Left cardiac atrium (tissue), 4 donors: ENCODE data around the gene BAIAP3. TPM values are rescaled to one million over a fixed set of nuclear protein-coding genes. Genes with fewer than 3 reads are reported as not detected.

ENCODE experiments used
- ATAC-seq, 2 donors: fragments of 200-7000 bp; cut with Tn5 transposase; one replicate each; pipeline ENCODE4 v1.9.1; 2020; ENCODE audit warnings: mild to moderate bottlenecking in 2 of 2, moderate library complexity in 2 of 2
- DNase-seq: peaks from one replicate; pipeline ENCODE4 v3.0.0-alpha.2; 2020
- intact Hi-C, 2 donors: fragments of 100-400 bp; cut with DNase I; formaldehyde crosslinking; loops; one replicate each; pipeline versions ENCODE4 v1.14.1 to v1.15.1; 2022 to 2023
- total RNA-seq, 2 donors: library from RNA; stranded (reverse); fragmentation: NEBNext Ultra II Directional; extraction: Animal tissue kit (Norgen Biotek cat#: 25700); gene quantifications; one replicate each; pipeline ENCODE4 v1.2.1, GENCODE V29; 2021
- donor health status: DM: no; HTN: yes; CAD: no.
- donor health status: DM: no; HTN: yes; CAD: no; lungs with severe emphysema.
- donor health status: DM: yes; HTN: yes; CAD: no.
- donor health status: Dilated cardiomyopathy.

BAIAP3 gene
- total RNA-seq, 2 donors from 2014 or later: 0.99 to 2.7 TPM

DNA sequence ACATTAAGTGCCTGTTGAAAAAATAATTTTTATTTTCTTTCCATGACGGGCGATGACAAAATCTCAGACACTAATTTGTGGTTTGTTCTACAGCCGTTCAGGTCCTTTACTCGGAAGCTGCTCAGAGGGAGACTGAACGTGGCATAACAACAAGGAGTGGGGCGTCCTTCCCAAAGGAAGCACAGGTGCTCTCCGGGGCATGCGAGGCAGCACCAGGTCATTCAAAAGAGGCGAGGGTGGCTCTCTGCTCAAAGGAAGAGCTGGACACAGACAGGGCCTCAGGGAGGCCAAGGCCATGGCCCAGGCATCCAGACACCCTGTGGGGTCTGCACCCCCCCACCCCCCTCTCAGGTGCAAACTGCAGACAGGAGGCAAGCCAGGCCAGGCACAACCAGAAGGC is 64.9 kb downstream of the BAIAP3 start:
- intact Hi-C loops: no loop called here
- ATAC-seq (no peak), DNase-seq (no peak)

Other genes starting within 250 kb of the BAIAP3 start
- gene C1QTNF8, start 237.4 kb upstream of the BAIAP3 start, total RNA-seq: not detected
- 1 to 10 TPM; 6.0 to 7.1 TPM for gene CACNA1H, start 180.5 kb upstream of the BAIAP3 start, total RNA-seq
- gene TPSG1, start 108.4 kb upstream of the BAIAP3 start, total RNA-seq: under 1 TPM in 1 of 2 donors, not detected in 1; 0.21 TPM
- 10 to 100 TPM in 1 of 2 donors, 1 to 10 TPM in 1; 9.3 to 18.9 TPM for gene TPSB2, start 103.5 kb upstream of the BAIAP3 start, total RNA-seq
- gene TPSAB1, start 92.9 kb upstream of the BAIAP3 start, total RNA-seq: 10 to 100 TPM in 1 of 2 donors, 1 to 10 TPM in 1; 2.1 to 17.3 TPM
- gene TPSD1, start 77.6 kb upstream of the BAIAP3 start, total RNA-seq: under 1 TPM in 1 of 2 donors, not detected in 1; 0.91 TPM
- gene UBE2I, start 24.0 kb upstream of the BAIAP3 start, total RNA-seq: 10 to 100 TPM; 74.3 to 80.8 TPM
- 10 to 100 TPM; 44.5 to 59.1 TPM for gene TSR3, start 18.2 kb downstream of the BAIAP3 start, total RNA-seq
- gene GNPTG, start 18.3 kb downstream of the BAIAP3 start, total RNA-seq: 10 to 100 TPM; 44.1 to 44.3 TPM
- gene UNKL, start 81.1 kb downstream of the BAIAP3 start, total RNA-seq: 10 to 100 TPM in 1 of 2 donors, 1 to 10 TPM in 1; 6.4 to 13.6 TPM
- 10 to 100 TPM; 10.0 to 13.0 TPM for gene UQCC4, start 87.1 kb downstream of the BAIAP3 start, total RNA-seq
- gene PERCC1, start 97.4 kb downstream of the BAIAP3 start, total RNA-seq: not detected
- gene CCDC154, start 110.9 kb downstream of the BAIAP3 start, total RNA-seq: 1 to 10 TPM in 1 of 2 donors, under 1 TPM in 1; 0.68 to 1.1 TPM
- gene CLCN7, start 141.4 kb downstream of the BAIAP3 start, total RNA-seq: 10 to 100 TPM; 43.0 to 49.7 TPM
- under 1 TPM in 1 of 2 donors, not detected in 1; 0.21 TPM for gene PTX4, start 155.3 kb downstream of the BAIAP3 start, total RNA-seq
- gene TELO2, start 159.7 kb downstream of the BAIAP3 start, total RNA-seq: 10 to 100 TPM; 17.9 to 22.2 TPM
- 10 to 100 TPM; 26.7 to 29.4 TPM for gene TMEM204, start 200.0 kb downstream of the BAIAP3 start, total RNA-seq